Measurements from ENCODE around the gene IAH1.

GRCh38 chr2:9535177-9535576, 60.8 kb downstream of the IAH1 start:
- TF ChIP-seq CTCF (IDR thresholded peaks at IDR 0.05) (no peak), POLR2A (IDR thresholded peaks at IDR 0.05) (no peak)

All from vagina (tissue), 2 donors.